Forelimb muscle (tissue), 1 donor: Measurements from ENCODE around the gene DAB2IP. TPM values are rescaled to one million over a fixed set of nuclear protein-coding genes. Genes with fewer than 3 reads are reported as not detected.

Experiments used
- DNase-seq: peaks from one replicate; pipeline ENCODE4 v3.0.0-alpha.2; 2013; ENCODE audit warnings: low read depth
- polyA plus RNA-seq: library from polyadenylated mRNA; unstranded; fragments of 120-200 nt; gene quantifications from one replicate; pipeline ENCODE4 v1.2.1, GENCODE V29; 2013; ENCODE audit not compliant: insufficient read length

The DAB2IP gene
- polyA plus RNA-seq, 1 donor, result 41.0 TPM

- no peak for DNase-seq
Measured at GRCh38 chr9:121759996-121760395, 108.6 kb downstream of the DAB2IP start.

GRCh38 chr9:121760571-121760970, 109.1 kb downstream of the DAB2IP start:
- DNase-seq, result no peak

- no peak for DNase-seq
Measured at GRCh38 chr9:121763131-121763530, 111.7 kb downstream of the DAB2IP start.

GRCh38 chr9:121763561-121764370, 112.3 kb downstream of the DAB2IP start:
- DNase-seq, result no peak

- DNase-seq, result no peak
Measured at GRCh38 chr9:121764371-121764730, 112.9 kb downstream of the DAB2IP start.

GRCh38 chr9:121765021-121765950, 113.9 kb downstream of the DAB2IP start:
- DNase-seq, result no peak

GRCh38 chr9:121766081-121766683, 114.7 kb downstream of the DAB2IP start:
- DNase-seq, result no peak

- DNase-seq, result no peak
Measured at GRCh38 chr9:121767171-121767769, 115.8 kb downstream of the DAB2IP start.

- no peak for DNase-seq
Measured at GRCh38 chr9:121768416-121769015, 117.1 kb downstream of the DAB2IP start.

- DNase-seq, result no peak
Measured at GRCh38 chr9:121769939-121770338, 118.5 kb downstream of the DAB2IP start.

- no peak for DNase-seq
Measured at GRCh38 chr9:121770415-121771273, 119.2 kb downstream of the DAB2IP start.

- no peak for DNase-seq
Measured at GRCh38 chr9:121771418-121771817, 120.0 kb downstream of the DAB2IP start.

GRCh38 chr9:121771851-121772599, 120.6 kb downstream of the DAB2IP start:
- no peak for DNase-seq

- DNase-seq, result no peak
Measured at GRCh38 chr9:121772600-121773285, 121.3 kb downstream of the DAB2IP start.

GRCh38 chr9:121773286-121773953, 122.0 kb downstream of the DAB2IP start:
- no peak for DNase-seq

- DNase-seq, result no peak
Measured at GRCh38 chr9:121773954-121774714, 122.7 kb downstream of the DAB2IP start.

GRCh38 chr9:121774715-121775613, 123.5 kb downstream of the DAB2IP start:
- no peak for DNase-seq
